GM21515 (cell line): ENCODE measurements around the gene NFIA.
"Not testable (repeated sequence)": the region's sequence is repeated elsewhere in the genome, so short reads cannot be mapped to it uniquely, and the experiment has no call there.

Experiments
- ATAC-seq: cut with Tn5 transposase; IDR thresholded peaks from one replicate; pipeline ENCODE4 v1.9.1; 2021; ENCODE audit not compliant: unreplicated experiment

Gene NFIA

GRCh38 chr1:61124696-61125095 is 42.3 kb downstream of the NFIA start:
- no peak for ATAC-seq

- no peak for ATAC-seq
Observed at GRCh38 chr1:61125263-61125662, 42.9 kb downstream of the NFIA start.

GRCh38 chr1:61125895-61126294 is 43.5 kb downstream of the NFIA start:
- ATAC-seq, result no peak

- ATAC-seq, result not testable (repeated sequence)
Observed at GRCh38 chr1:61126843-61127242, 44.5 kb downstream of the NFIA start.

- ATAC-seq, result no peak
Observed at GRCh38 chr1:61130338-61131000, 48.1 kb downstream of the NFIA start.

- no peak for ATAC-seq
Observed at GRCh38 chr1:61131248-61131647, 48.9 kb downstream of the NFIA start.

GRCh38 chr1:61131716-61132115 is 49.4 kb downstream of the NFIA start:
- no peak for ATAC-seq

- no peak for ATAC-seq
Observed at GRCh38 chr1:61132176-61132638, 49.8 kb downstream of the NFIA start.

GRCh38 chr1:61132645-61133334 is 50.4 kb downstream of the NFIA start:
- no peak for ATAC-seq

- no peak for ATAC-seq
Observed at GRCh38 chr1:61133335-61134019, 51.1 kb downstream of the NFIA start.

- ATAC-seq, result no peak
Observed at GRCh38 chr1:61135291-61135690, 52.9 kb downstream of the NFIA start.

GRCh38 chr1:61138305-61138704 is 55.9 kb downstream of the NFIA start:
- ATAC-seq, result no peak

GRCh38 chr1:61138921-61139774 is 56.8 kb downstream of the NFIA start:
- no peak for ATAC-seq

GRCh38 chr1:61139775-61140549 is 57.6 kb downstream of the NFIA start:
- ATAC-seq, result no peak

- no peak for ATAC-seq
Observed at GRCh38 chr1:61140778-61141177, 58.4 kb downstream of the NFIA start.

GRCh38 chr1:61141288-61142042 is 59.1 kb downstream of the NFIA start:
- ATAC-seq, result no peak

GRCh38 chr1:61142043-61142440 is 59.7 kb downstream of the NFIA start:
- no peak for ATAC-seq

GRCh38 chr1:61142726-61143500 is 60.6 kb downstream of the NFIA start:
- no peak for ATAC-seq
